NCI-H1417 treated with DMSO at 0.1 percent for 48 hours (cell line): ENCODE data around the gene CNTN4.
A peak's percentile ranks its signal among the peaks of the same experiment; 100 is the strongest.
"Not testable (repeated sequence)": the region's sequence is repeated elsewhere in the genome, so short reads cannot be mapped to it uniquely, and the experiment has no call there.

ENCODE experiments used
- DNase-seq: peaks from one replicate; lab custom pipeline; 2025; lab: John Stamatoyannopoulos, UW

CNTN4 gene

GRCh38 chr3:2517500-2518172 is 419.0 kb downstream of the CNTN4 start:
- no peak for DNase-seq

- no peak for DNase-seq
Observed at GRCh38 chr3:2523281-2523836, 424.7 kb downstream of the CNTN4 start.

- DNase-seq, result no peak
Observed at GRCh38 chr3:2525968-2526367, 427.3 kb downstream of the CNTN4 start.

GRCh38 chr3:2526926-2527325 is 428.3 kb downstream of the CNTN4 start:
- no peak for DNase-seq

- not testable (repeated sequence) for DNase-seq
Observed at GRCh38 chr3:2527328-2527727, 428.7 kb downstream of the CNTN4 start.

GRCh38 chr3:2534767-2535166 is 436.1 kb downstream of the CNTN4 start:
- not testable (repeated sequence) for DNase-seq

- DNase-seq, result no peak
Observed at GRCh38 chr3:2535206-2535605, 436.5 kb downstream of the CNTN4 start.

- DNase-seq, result no peak
Observed at GRCh38 chr3:2536575-2536974, 437.9 kb downstream of the CNTN4 start.

- DNase-seq, result no peak
Observed at GRCh38 chr3:2540115-2540514, 441.4 kb downstream of the CNTN4 start.

GRCh38 chr3:2543247-2543646 is 444.6 kb downstream of the CNTN4 start:
- no peak for DNase-seq

GRCh38 chr3:2544212-2544611 is 445.5 kb downstream of the CNTN4 start:
- DNase-seq, result no peak

- no peak for DNase-seq
Observed at GRCh38 chr3:2544718-2545117, 446.1 kb downstream of the CNTN4 start.

GRCh38 chr3:2547049-2547448 is 448.4 kb downstream of the CNTN4 start:
- no peak for DNase-seq

- no peak for DNase-seq
Observed at GRCh38 chr3:2554656-2555055, 456.0 kb downstream of the CNTN4 start.

GRCh38 chr3:2558796-2559195 is 460.1 kb downstream of the CNTN4 start:
- no peak for DNase-seq

GRCh38 chr3:2567451-2567850 is 468.8 kb downstream of the CNTN4 start:
- DNase-seq, result no peak

GRCh38 chr3:2568156-2568555 is 469.5 kb downstream of the CNTN4 start:
- DNase-seq, result no peak

GRCh38 chr3:2568929-2569328 is 470.3 kb downstream of the CNTN4 start:
- peak; percentile 17 for DNase-seq

- DNase-seq, result no peak
Observed at GRCh38 chr3:2577571-2577970, 478.9 kb downstream of the CNTN4 start.

GRCh38 chr3:2578560-2578959 is 479.9 kb downstream of the CNTN4 start:
- no peak for DNase-seq

- no peak for DNase-seq
Observed at GRCh38 chr3:2579206-2579605, 480.5 kb downstream of the CNTN4 start.

- no peak for DNase-seq
Observed at GRCh38 chr3:2583046-2583445, 484.4 kb downstream of the CNTN4 start.

- no peak for DNase-seq
Observed at GRCh38 chr3:2589336-2589969, 490.8 kb downstream of the CNTN4 start.

- no peak for DNase-seq
Observed at GRCh38 chr3:2595486-2595885, 496.8 kb downstream of the CNTN4 start.
